ENCODE results near the gene IFNA6.

Gene IFNA6

GRCh38 chr9:21348430-21348970 is 2.2 kb downstream of the IFNA6 start:
- Histone ChIP-seq H3K9me3 (ENCODE audit: insufficient read depth, low read length) (0 out of 2 replicates have a peak, but pooled peaks cover 5% of the 10 kb centered on the region), H2AFZ (ENCODE audit: low read depth, low read length) (no peak overlapping the region), H4K20me1 (ENCODE audit: insufficient read depth, low read length) (no peaks in the 10 kb centered on the region), H3K4me3 (ENCODE audit: low read length) (no peak overlapping the region), H3K9ac (ENCODE audit: low read length) (no peak overlapping the region), H3K27ac (ENCODE audit: low read length) (no peak overlapping the region), H3K79me2 (ENCODE audit: low read length) (no peaks in the 10 kb centered on the region), H3K36me3 (replicated peaks; ENCODE audit: low read depth, low read length) (no peaks in the 10 kb centered on the region), H3K27me3 (ENCODE audit: low read depth, low read length) (peaks cover 81% of the 10 kb centered on the region), H3K4me2 (ENCODE audit: low read length) (no peak overlapping the region), H3K4me1 (ENCODE audit: low read length) (peaks cover 7% of the 10 kb centered on the region)
- TF ChIP-seq, protein P1, sequence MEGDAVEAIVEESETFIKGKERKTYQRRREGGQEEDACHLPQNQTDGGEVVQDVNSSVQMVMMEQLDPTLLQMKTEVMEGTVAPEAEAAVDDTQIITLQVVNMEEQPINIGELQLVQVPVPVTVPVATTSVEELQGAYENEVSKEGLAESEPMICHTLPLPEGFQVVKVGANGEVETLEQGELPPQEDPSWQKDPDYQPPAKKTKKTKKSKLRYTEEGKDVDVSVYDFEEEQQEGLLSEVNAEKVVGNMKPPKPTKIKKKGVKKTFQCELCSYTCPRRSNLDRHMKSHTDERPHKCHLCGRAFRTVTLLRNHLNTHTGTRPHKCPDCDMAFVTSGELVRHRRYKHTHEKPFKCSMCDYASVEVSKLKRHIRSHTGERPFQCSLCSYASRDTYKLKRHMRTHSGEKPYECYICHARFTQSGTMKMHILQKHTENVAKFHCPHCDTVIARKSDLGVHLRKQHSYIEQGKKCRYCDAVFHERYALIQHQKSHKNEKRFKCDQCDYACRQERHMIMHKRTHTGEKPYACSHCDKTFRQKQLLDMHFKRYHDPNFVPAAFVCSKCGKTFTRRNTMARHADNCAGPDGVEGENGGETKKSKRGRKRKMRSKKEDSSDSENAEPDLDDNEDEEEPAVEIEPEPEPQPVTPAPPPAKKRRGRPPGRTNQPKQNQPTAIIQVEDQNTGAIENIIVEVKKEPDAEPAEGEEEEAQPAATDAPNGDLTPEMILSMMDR (IDR thresholded peaks at IDR 0.05; ENCODE audit: low read depth, low read length) = no peak
- no peak for TF ChIP-seq EZH2phosphoT487 (IDR thresholded peaks at IDR 0.05; ENCODE audit: low read depth)

GRCh38 chr9:21340735-21341134 is 10.0 kb downstream of the IFNA6 start:
- no peaks in the 10 kb centered on the region for H3K79me2 ChIP-seq (ENCODE audit: low read length)
- H3K27ac ChIP-seq (ENCODE audit: low read length) = no peak overlapping the region
- no peak for TF ChIP-seq EZH2phosphoT487 (IDR thresholded peaks at IDR 0.05; ENCODE audit: low read depth)
- TF ChIP-seq, protein P1 (IDR thresholded peaks at IDR 0.05; ENCODE audit: low read depth, low read length) = no peak
- no peak overlapping the region for H2AFZ ChIP-seq (ENCODE audit: low read depth, low read length)
- H3K36me3 ChIP-seq (replicated peaks; ENCODE audit: low read depth, low read length) = no peaks in the 10 kb centered on the region
- H4K20me1 ChIP-seq (ENCODE audit: insufficient read depth, low read length) = no peaks in the 10 kb centered on the region
- no peak overlapping the region for H3K4me3 ChIP-seq (ENCODE audit: low read length)
- 0 out of 2 replicates have a peak, but pooled peaks cover 5% of the 10 kb centered on the region for H3K9me3 ChIP-seq (ENCODE audit: insufficient read depth, low read length)
- H3K4me1 ChIP-seq (ENCODE audit: low read length) = peaks cover 11% of the 10 kb centered on the region
- H3K4me2 ChIP-seq (ENCODE audit: low read length) = no peak overlapping the region
- H3K9ac ChIP-seq (ENCODE audit: low read length) = no peak overlapping the region
- H3K27me3 ChIP-seq (ENCODE audit: low read depth, low read length) = peaks cover 82% of the 10 kb centered on the region

- Histone ChIP-seq H3K4me1 (ENCODE audit: low read length) (peaks cover 12% of the 10 kb centered on the region), H3K9me3 (ENCODE audit: insufficient read depth, low read length) (no peaks in the 10 kb centered on the region), H3K9ac (ENCODE audit: low read length) (no peak overlapping the region), H4K20me1 (ENCODE audit: insufficient read depth, low read length) (peaks cover 27% of the 10 kb centered on the region), H3K27me3 (ENCODE audit: low read depth, low read length) (peaks cover 45% of the 10 kb centered on the region), H3K4me3 (ENCODE audit: low read length) (no peak overlapping the region), H3K27ac (ENCODE audit: low read length) (no peak overlapping the region), H3K36me3 (replicated peaks; ENCODE audit: low read depth, low read length) (peaks cover 23% of the 10 kb centered on the region), H3K79me2 (ENCODE audit: low read length) (peaks cover 36% of the 10 kb centered on the region), H2AFZ (ENCODE audit: low read depth, low read length) (no peak overlapping the region), H3K4me2 (ENCODE audit: low read length) (no peak overlapping the region)
- TF ChIP-seq EZH2phosphoT487 (IDR thresholded peaks at IDR 0.05; ENCODE audit: low read depth) = no peak
- TF ChIP-seq, protein P1 (IDR thresholded peaks at IDR 0.05; ENCODE audit: low read depth, low read length) = no peak
These were observed 14.2 kb downstream of the IFNA6 start for GRCh38 chr9:21336457-21336856.

DNA sequence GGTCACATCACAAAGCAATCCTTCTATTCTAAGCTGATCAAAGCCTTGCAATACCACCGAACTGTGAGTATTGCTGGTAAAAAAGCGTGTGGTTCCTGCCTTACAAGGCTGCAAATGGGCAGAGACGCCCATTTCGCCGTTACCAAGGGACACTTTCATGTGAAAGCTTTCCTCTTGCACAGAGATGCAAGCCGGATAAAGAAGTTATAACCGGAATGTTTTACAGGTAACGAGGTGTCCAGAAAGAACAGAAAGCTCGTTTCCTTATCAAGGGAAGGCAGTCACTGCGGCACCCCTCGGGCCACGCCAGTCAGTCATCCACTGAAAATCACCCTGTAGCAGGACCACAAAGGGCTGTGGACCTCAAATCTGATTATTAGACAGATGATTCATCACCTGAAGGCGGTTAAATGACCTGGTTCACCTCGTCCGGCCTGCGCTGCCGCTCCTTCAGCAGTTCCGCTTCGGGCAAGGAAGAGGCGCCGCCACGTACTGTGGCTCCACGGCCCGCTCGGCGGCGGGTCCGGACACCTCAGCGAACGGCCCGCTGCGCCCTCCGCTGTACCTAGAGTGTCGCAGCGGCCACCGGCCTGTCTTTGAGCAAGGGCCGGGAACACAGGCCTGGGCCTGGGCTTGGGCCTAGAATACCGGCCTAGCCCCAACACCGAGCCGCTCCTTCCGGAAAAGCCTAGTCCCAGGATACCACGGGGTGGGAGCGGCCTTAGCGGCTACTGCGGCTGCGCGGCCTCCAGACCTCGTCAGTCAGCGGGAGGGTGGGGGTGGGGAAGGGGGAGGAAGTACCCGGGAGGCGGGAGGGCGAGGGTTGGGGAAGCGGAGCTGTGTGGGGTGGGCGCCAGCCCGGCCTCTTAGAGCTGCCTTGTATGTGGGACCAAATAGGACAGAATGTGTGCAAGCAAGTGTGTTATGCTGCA is 15.7 kb downstream of the IFNA6 start, which contains the start of gene KLHL9:
TSS of gene KLHL9 (minus strand) at position 704 of the 932 bp plus-strand sequence. CDS start at position 159, 545 bp downstream.
- peak within 1 kb of the TSS; percentile 97 for H3K4me3 ChIP-seq (ENCODE audit: low read length)
- H3K36me3 ChIP-seq (replicated peaks; ENCODE audit: low read depth, low read length) = peaks cover 23% of the 10 kb centered on the region
- peaks cover 42% of the 10 kb centered on the region for H4K20me1 ChIP-seq (ENCODE audit: insufficient read depth, low read length)
- H2AFZ ChIP-seq (ENCODE audit: low read depth, low read length) = peak within 1 kb of the TSS; percentile 90
- H3K27me3 ChIP-seq (ENCODE audit: low read depth, low read length) = peaks cover 32% of the 10 kb centered on the region
- peak within 1 kb of the TSS; percentile 43 for H3K27ac ChIP-seq (ENCODE audit: low read length)
- TF ChIP-seq EZH2phosphoT487 (IDR thresholded peaks at IDR 0.05; ENCODE audit: low read depth) = no peak
- peak within 1 kb of the TSS; percentile 95 for H3K9ac ChIP-seq (ENCODE audit: low read length)
- H3K4me1 ChIP-seq (ENCODE audit: low read length) = peaks cover 12% of the 10 kb centered on the region
- peak within 1 kb of the TSS; percentile 92 for H3K4me2 ChIP-seq (ENCODE audit: low read length)
- H3K9me3 ChIP-seq (ENCODE audit: insufficient read depth, low read length) = no peaks in the 10 kb centered on the region
- H3K79me2 ChIP-seq (ENCODE audit: low read length) = peaks cover 37% of the 10 kb centered on the region
